ENCODE measurements around the gene SPRED2. TPM values are rescaled to one million over a fixed set of nuclear protein-coding genes. Genes with fewer than 3 reads are reported as not detected.

SPRED2 gene
- total and polyA plus RNA-seq, 2 of the 8 experiments (the other 6 are each of a cell fraction or from before 2014, with no cell fraction given): 15.3 to 22.5 TPM

- WGBS, 2 experiments (ENCODE audit: extremely low coverage in 1 of 2, insufficient coverage in 1 of 2, insufficient read length in 1 of 2, insufficient replicate concordance in 2 of 2, low coverage in 1 of 2, low lambda C conversion rate in 2 of 2, missing lambda C conversion rate in 1 of 2): 39% methylated on average over 2 of the region's 4 CpGs; no CpG with 5 or more reads in 1 of the 2 experiments
Measured at GRCh38 chr2:65281627-65282351, 150.6 kb downstream of the SPRED2 start.

More at GRCh38 chr2:65281627-65282351, 150.6 kb downstream of the SPRED2 start:
- H3K4me1 ChIP-seq (replicated peaks in 1 of 4; ENCODE audit: control insufficient read depth in 3 of 4, insufficient read depth in 4 of 4, low read length in 3 of 4): 0 out of 7 replicates have a peak, but pooled peaks cover 0 to 2% (median 0%) of the 10 kb centered on the region in 4 experiments
- no peak overlapping the region for H3K56ac ChIP-seq (replicated peaks; ENCODE audit: insufficient read length, low read depth, low read length)
- H3K36me3 ChIP-seq (ENCODE audit: control insufficient read depth in 2 of 4, insufficient read depth in 4 of 4, low read length in 3 of 4): no peaks in the 10 kb centered on the region
- POLR2A ChIA-PET (ENCODE audit: partially characterized antibody): interaction anchor here (0.7 to 1.1 kb wide), 2 partner anchors 19 to 141 kb away, joined by 3 to 6 read pairs; no protein-coding TSS in a partner anchor
- H3K4me2 ChIP-seq (ENCODE audit: insufficient read depth in 1 of 2, low read depth in 2 of 2, low read length in 2 of 2): peak overlapping the region in 1 of 2 experiments; percentile 15; a peak in 2 of 4 replicates
- H2AFZ ChIP-seq (ENCODE audit: low read length): no peak overlapping the region
- no peak overlapping the region for H2AK5ac ChIP-seq (ENCODE audit: low read depth, low read length)
- H3K4ac ChIP-seq (replicated peaks; ENCODE audit: insufficient read length, low read depth, low read length): no peak overlapping the region
- DNase-seq (ENCODE audit: low read depth in 1 of 2, low spot score in 2 of 2): no peak
- H2BK20ac ChIP-seq (ENCODE audit: low read length): no peak overlapping the region
- H2BK12ac ChIP-seq (ENCODE audit: low read depth, low read length): no peak overlapping the region
- no peak overlapping the region for H3K23ac ChIP-seq (ENCODE audit: insufficient read length)
- H2BK5ac ChIP-seq (ENCODE audit: low read depth, low read length): no peak overlapping the region
- H3K4me3 ChIP-seq (ENCODE audit: extremely low read depth in 1 of 4, insufficient read depth in 2 of 4, low read depth in 3 of 4, low read length in 4 of 4): no peak overlapping the region
- H2BK15ac ChIP-seq (ENCODE audit: low read length): no peak overlapping the region
- CTCF ChIA-PET (ENCODE audit: partially characterized antibody): interaction anchor here (0.6 to 2.7 kb wide), 7 partner anchors 10 to 305 kb away, joined by 3 to 10 read pairs (median 3); no protein-coding TSS in a partner anchor
- no peak overlapping the region for H2BK120ac ChIP-seq (replicated peaks; ENCODE audit: low read depth, low read length)
- H3K9ac ChIP-seq (replicated peaks in 1 of 4; ENCODE audit: extremely low read depth in 1 of 4, low read depth in 3 of 4, low read length in 3 of 4): no peak overlapping the region
- no peak overlapping the region for H3K14ac ChIP-seq (ENCODE audit: insufficient read length)
- H4K91ac ChIP-seq (replicated peaks; ENCODE audit: insufficient read length, low read length): no peak overlapping the region
- no peak overlapping the region for H4K5ac ChIP-seq (ENCODE audit: insufficient read length, low read depth, low read length)
- H3K23me2 ChIP-seq (ENCODE audit: low read depth, low read length): no peaks in the 10 kb centered on the region
- no peak for FAIRE-seq
- H4K8ac ChIP-seq (ENCODE audit: extremely low read depth, insufficient read depth, low read length): no peak overlapping the region
- no peaks in the 10 kb centered on the region for H3K79me1 ChIP-seq (ENCODE audit: low read depth, low read length)
- H3K9me3 ChIP-seq (ENCODE audit: insufficient read depth in 2 of 2, low read depth in 1 of 2, low read length in 1 of 2): no peaks in the 10 kb centered on the region
- no peak overlapping the region for H3K27ac ChIP-seq (ENCODE audit: low read depth, low read length)
- peaks cover 0 to 9% of the 10 kb centered on the region in 2 experiments for H4K20me1 ChIP-seq (replicated peaks in 1 of 2; ENCODE audit: control insufficient read depth in 1 of 2, insufficient read depth in 2 of 2, low read length in 2 of 2)
- H3K79me2 ChIP-seq (ENCODE audit: control insufficient read depth in 1 of 2, insufficient read depth in 2 of 2, low read length in 2 of 2): no peaks in the 10 kb centered on the region
- H3K27me3 ChIP-seq (replicated peaks in 1 of 4; ENCODE audit: control insufficient read depth in 3 of 4, extremely low read depth in 1 of 4, insufficient read depth in 3 of 4, low read length in 3 of 4): peaks cover 22 to 47% (median 43%) of the 10 kb centered on the region in 4 experiments
- H3K18ac ChIP-seq (ENCODE audit: extremely low read depth, low read length): no peak overlapping the region
- TF ChIP-seq SUZ12 (IDR thresholded peaks at IDR 0.05; ENCODE audit: low read length) (0 out of 2 replicates have a peak, but pooled peaks have one; percentile 28), ZNF274 (IDR thresholded peaks at IDR 0.05; ENCODE audit: borderline replicate concordance, extremely low read depth, low read length) (no peak), RNF2 (IDR thresholded peaks at IDR 0.05; ENCODE audit: borderline replicate concordance, low read depth, low read length, missing control alignments, poor library complexity, severe bottlenecking) (no peak), EGR1 (IDR thresholded peaks at IDR 0.05; ENCODE audit: borderline replicate concordance, low read depth, low read length) (0 out of 2 replicates have a peak, but pooled peaks have one; percentile 69), EP300 (IDR thresholded peaks at IDR 0.05; ENCODE audit: borderline replicate concordance in 1 of 2, low read depth in 2 of 2, low read length in 2 of 2) (no peak), KDM1A (IDR thresholded peaks at IDR 0.05; ENCODE audit: borderline replicate concordance, low read length) (peak; percentile 75; the same call in 1 of the 2 replicates)

All from H1 (cell line).